ENCODE measurements around the gene CHST15.

The CHST15 gene

GRCh38 chr10:123997486-123998196 lies 95.8 kb downstream of the CHST15 start:
- no peak for DNase-seq (ENCODE audit: low spot score)

DNA sequence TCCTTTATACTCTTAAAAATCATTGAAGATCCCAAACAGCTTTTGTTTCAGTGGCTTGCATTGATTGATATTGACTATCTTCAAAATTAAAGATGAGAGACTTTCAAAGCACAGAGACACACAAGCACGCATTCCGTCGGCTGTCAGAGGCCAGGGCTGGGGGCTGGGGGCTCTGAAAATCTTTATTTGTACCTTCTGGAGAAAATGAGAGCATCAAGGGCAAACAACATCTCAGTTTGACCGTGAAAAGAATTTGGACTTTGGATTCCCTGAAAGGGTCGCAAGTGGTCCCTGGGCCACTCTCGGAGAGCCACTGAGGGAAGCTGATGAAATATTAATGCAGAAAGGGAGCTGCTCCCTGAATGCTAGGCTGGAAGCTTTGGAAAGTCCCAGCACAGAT lies 96.4 kb downstream of the CHST15 start:
- DNase-seq (ENCODE audit: low spot score): no peak

DNA sequence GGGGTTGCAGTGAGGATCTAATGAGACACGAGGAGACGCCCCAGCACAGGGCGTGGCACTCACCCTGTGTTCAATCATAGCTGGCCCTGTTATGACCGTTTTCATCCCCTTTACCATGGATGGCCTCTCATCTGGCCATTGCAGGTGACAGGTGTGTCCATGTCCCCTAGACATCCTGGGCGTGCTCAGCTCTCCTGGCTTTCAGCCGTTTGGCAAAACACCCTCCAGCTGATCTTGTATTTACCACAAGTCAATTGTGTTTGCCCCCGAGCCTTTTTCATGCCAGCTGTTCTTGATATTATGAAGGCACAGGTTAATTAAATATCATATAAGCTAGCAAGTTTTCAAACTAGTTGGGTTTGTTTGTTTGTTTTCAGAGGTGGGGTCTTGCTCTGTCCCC lies 97.1 kb downstream of the CHST15 start:
- DNase-seq (ENCODE audit: low spot score): no peak

GRCh38 chr10:123995461-123996131 lies 97.8 kb downstream of the CHST15 start:
- DNase-seq (ENCODE audit: low spot score): peak; percentile 78

- DNase-seq (ENCODE audit: low spot score): no peak
Observed at GRCh38 chr10:123995082-123995460, 98.3 kb downstream of the CHST15 start.

DNA sequence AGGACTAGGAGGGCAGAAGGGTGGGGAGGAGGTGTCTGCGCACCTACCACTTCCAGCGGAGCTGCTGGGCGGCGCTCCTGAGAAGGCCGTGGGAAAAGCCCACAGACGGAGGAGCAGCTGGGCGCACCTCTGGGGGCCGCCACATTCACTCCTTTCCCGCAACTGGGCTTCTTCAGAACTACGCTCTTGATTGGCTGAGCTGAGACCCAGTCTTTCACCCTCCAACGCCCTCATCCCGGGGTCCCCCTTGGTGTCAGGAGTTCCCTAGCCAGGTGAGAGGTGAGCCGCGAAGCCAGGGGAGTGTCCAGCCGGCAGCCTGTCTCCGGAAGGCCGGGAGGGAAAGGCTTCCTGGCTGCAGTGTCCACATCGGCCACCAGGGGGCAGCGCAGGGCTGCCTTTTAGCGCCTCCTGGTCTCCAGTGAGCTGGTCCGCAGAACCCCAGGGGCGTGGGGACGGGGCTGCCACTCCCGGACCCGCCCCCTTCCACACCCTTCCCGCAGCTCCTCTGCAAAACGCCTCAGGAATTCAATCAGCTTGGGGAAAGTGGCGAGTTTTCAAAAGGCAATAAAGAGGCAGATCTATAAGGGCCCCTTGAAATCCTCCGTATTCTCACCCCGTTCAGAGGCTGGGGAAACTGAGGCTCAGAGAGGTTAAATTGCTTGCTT lies 98.8 kb downstream of the CHST15 start:
- peak; percentile 95 for DNase-seq (ENCODE audit: low spot score)

GRCh38 chr10:123993534-123994416 lies 99.6 kb downstream of the CHST15 start:
- no peak for DNase-seq (ENCODE audit: low spot score)

DNA sequence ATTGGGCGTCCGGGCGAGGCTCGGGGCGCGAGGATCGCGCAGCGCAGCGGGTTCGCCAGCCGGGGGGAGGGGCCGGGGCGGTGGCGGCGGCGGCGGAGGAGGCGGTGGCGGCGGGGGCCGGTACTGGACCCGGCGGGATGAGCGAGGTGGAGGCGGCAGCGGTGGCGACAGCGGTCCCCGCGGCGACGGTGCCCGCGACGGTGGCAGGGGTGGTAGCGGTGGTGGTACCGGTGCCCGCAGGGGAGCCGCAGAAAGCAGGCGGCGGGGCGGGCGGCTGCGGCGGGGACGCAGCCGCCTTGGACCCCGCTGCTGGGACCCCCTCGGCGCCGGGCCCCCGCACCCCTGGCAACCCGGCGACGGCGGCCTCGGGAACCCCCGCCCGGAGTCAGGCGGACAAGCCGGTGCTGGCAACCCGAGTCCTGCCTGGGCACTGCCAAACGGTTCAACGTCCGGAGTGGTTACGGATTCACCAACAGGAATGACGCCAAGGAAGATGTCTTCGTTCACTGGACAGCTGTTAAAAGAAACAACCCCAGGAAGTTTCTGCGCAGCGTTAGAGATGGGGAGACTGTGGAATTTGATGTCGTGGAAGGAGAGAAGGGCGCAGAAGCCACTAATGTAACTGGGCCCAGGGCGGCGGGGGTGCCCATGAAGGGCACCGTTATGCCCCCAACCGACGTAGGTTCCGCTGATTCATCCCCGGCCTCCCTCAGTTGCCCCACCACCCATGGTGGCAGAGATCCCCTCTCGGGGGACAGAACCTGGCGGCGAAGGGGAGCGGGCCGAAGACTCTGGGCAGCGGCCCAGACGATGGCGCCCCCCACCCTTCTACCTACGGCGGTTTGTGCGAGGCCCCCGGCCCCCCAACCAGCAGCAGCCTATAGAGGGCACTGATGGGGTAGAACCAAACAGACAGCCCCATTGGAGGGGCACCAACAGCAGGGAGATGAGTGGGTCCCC lies 101.5 kb downstream of the CHST15 start:
- DNase-seq (ENCODE audit: low spot score): no peak

- DNase-seq (ENCODE audit: low spot score): no peak
Observed at GRCh38 chr10:123990889-123991288, 102.5 kb downstream of the CHST15 start.

DNA sequence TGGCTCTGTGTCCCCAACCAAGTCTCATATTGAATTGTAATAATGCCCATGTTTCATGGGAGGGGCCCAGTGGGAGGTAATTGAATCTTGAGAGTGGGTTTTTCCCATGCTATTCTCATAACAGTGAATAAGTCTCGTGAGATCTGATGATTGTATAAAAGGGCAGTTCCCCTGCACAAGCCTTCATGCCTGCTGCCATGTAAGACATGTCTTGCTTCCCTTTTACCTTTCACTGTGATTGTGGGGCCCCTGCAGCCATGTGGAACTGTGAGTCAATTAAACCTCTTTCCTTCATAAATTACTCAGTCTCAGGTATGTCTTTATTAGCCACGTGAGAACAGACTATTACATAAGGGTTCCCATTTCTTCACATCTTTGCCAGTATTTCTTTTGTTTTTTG lies 104.7 kb downstream of the CHST15 start:
- DNase-seq (ENCODE audit: low spot score): no peak

DNA sequence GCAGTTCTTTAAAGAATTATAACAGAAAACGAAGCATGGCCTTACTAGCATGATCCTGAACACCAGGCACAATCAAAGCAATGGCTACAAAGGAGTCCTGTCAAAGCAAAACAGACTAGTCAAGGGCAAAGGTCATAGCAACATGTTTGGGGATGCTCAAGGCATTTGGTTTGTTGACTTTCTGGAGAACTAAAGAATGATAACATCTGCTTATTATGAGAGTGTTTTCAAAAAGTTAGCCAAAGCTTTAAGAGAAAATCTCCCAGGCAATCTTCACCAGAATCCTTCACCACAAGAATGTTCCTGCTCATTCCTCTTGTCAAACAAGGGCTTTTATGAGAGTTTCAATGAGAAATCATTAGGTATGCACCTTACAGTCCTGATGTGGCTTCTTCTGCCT lies 106.7 kb downstream of the CHST15 start:
- DNase-seq (ENCODE audit: low spot score): no peak

- no peak for DNase-seq (ENCODE audit: low spot score)
Observed at GRCh38 chr10:123974406-123974805, 119.0 kb downstream of the CHST15 start.

DNA sequence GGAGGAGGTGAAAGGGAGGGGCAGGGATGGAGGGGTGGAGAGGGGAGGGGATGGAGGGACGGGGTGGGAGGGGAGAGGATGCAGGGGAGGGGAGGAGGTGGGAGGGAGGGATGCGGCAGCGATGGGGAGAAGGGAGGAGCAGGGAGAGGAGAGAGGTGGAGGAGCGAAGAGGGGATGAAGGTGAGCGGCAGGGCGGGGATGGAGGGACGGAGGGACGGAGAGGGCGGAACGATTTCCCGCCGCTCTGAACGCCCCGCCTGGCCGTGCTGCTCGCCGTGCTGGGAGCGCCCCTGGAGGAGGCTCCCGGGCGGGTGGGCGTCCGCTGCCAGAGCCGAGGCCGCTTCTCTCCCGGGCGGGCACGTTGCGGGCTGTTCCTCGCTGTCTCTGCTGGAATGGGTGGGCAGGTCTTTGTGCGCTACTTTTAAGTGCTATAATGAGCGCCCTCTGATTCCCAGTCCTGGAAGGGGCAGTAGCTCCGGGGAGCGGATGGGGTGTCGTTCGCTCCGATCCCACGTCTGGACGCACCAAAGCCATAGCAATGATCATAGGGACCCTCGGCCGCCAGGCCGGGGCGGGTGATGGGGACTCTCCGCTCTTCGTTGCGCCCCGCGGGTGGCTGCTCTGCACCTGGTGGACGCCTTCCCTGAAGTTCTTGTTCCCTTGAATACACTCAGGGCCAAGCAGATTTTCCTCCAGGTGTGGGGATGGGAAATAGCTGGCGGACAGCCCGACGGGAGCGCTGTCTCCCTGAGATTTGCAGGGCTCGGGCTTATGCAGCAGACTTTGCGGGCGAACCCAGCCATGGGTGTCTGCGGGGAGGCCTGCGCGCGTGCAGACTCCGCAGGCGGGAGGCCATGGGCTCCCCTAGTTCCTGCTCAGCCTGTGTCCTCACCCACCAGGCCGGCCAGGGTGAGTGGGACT lies 120.7 kb downstream of the CHST15 start:
- peak; percentile 73 for DNase-seq (ENCODE audit: low spot score)

- DNase-seq (ENCODE audit: low spot score): no peak
Observed at GRCh38 chr10:123970927-123971286, 122.5 kb downstream of the CHST15 start.

DNA sequence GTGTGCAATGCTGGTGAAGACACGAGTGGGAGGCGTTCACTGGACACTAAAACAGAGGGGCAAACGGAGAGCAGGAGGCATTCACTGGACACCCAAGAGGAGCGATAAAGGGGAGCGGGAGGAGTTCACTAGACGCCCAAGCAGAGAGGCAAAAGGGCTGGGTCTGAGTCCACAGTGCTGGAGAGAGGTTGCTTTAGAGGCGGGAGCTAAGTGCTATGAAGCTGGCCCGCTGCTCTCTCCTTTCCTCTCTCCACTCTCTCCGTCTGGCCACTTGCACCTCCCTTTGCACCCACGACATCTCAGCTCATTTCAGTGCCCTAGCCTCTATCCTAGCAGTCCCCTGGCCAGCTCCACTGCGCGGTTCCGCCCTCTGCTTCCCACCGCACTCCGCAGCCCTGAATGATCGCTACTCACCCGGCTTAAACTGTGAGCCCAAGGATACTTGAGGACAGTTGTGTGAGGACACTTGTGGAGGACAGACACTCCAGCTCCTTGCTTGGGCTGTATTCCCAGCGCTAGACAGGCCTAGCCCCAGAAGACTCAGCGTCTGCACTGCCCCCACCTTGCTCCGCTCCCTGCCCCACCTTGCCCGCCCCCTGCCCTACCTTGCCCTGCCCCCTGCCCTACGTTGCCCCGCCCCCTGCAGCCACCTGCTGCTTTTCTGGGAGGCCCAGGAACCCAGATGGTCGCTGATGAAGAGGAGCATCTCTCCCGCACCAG lies 123.0 kb downstream of the CHST15 start:
- no peak for DNase-seq (ENCODE audit: low spot score)

DNA sequence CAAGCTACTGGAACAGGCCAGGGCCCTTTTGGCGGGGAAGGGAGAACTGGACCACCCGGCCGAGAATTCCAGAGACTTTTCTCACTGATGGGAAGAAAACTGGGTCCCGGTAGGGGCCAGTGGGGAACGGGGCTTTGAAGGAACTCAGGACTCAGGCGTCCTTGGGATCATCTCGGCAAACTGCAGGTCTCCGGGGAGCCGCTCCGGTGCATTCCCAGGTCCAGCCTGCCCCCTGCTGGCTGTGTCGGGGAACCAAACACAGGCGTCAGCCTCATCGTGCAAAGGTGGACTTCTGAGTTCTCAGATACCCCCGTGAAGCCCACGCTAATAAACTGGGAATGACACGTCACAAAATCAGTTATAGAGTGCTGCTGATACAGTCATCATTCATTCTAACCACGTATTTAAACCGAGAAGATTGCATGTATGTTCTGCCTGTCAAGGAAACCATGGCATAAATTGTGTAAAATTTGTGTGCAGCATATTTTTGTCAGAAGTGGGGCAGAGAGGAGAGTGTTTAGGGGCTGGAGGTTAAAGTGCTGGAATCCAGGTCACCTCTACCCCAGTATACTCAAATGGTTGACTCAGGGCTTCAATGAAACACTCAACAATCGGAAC lies 125.7 kb downstream of the CHST15 start:
- peak; percentile 86 for DNase-seq (ENCODE audit: low spot score)

DNA sequence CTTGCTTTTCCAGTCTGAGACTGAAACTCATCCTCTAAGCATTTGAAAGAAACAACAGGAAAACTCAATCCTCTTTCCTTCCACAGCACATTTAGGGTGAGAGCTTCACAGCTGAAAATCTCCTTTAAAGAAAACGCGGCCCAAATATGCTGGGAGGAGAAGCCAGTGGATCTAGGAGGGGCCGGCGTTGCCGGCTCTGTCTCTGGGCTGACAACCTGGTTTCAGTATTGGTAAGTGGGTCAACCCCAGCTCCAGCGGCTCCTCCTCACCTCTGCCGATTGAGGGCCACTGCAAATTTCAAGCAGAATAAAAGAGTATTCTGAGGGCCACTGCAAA lies 126.5 kb downstream of the CHST15 start:
- no peak for DNase-seq (ENCODE audit: low spot score)

DNA sequence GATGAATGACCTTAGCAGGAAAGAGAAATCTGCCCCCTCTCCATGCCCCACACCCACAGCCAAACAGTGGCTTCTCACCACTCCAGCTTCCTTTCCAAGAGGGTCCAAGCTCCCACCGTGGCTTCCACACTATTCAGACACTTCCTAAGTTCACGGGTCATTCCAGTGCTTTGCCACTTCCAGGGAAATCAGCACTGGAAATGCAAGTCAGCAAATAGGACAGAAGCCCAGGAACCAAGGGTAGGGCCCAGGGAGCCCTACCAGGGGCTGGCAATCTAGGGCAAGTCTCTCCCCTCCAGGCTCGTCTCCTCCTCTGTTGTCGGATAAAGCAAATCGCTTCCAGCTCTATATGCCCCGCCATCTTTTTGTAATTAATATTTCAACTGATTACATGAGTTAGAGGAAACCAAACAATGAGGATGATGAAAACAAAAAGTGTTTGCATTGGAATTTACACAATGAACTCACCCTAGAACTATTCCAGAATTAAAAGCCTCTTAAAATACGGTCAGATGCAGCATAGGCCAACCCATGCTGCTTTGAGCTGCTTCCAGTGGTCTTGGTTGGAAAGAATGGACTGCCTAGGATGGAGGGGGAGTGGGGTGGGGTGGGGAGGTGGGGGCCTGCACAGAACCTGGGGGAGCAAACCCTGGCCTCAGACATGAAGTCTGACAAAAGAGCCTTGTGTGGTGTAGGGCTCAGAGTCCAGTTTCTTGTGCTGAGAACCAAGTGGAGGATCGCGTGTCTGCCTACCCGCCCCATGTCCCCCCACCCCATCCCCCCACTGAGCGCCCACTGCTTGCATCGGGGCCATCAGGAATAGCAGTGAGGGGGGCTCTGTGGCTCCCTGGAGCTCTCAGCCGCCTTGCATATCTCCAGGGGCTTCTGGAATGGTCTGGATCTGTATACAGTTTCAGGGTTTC lies 127.2 kb downstream of the CHST15 start:
- no peak for DNase-seq (ENCODE audit: low spot score)
